ENCODE data around the gene CACNA1B. TPM values are rescaled to one million over a fixed set of nuclear protein-coding genes. Genes with fewer than 3 reads are reported as not detected.

CACNA1B gene
- total and polyA plus RNA-seq, 2 of the 4 experiments (the other 2 are of a cell fraction), result 0.02 TPM; not detected in 1

GRCh38 chr9:137945581-137945980, 68.0 kb downstream of the CACNA1B start:
- DNase-seq, result no peak
- Histone ChIP-seq H3K4me2 (ENCODE audit: low read depth, low read length) (no peak overlapping the region), H3K4me3 (ENCODE audit: insufficient read depth, low read depth, low read length) (no peak overlapping the region)

More at GRCh38 chr9:137945581-137945980, 68.0 kb downstream of the CACNA1B start:
- no peak overlapping the region for H3K56ac ChIP-seq (ENCODE audit: extremely low read depth, insufficient read depth, low read length)
- no peak overlapping the region for H2BK5ac ChIP-seq (ENCODE audit: low read depth, low read length, poor library complexity, severe bottlenecking)
- TF ChIP-seq SMC3 (IDR thresholded peaks at IDR 0.05; ENCODE audit: low read depth, low read length) (no peak), FOS (IDR thresholded peaks at IDR 0.05; ENCODE audit: low read depth, low read length) (no peak), BHLHE40 (IDR thresholded peaks at IDR 0.05; ENCODE audit: low read depth, low read length) (no peak), CHD1 (IDR thresholded peaks at IDR 0.05; ENCODE audit: low read depth, low read length) (no peak), RAD21 (IDR thresholded peaks at IDR 0.05; ENCODE audit: low read length) (no peak), MXI1 (IDR thresholded peaks at IDR 0.05; ENCODE audit: borderline replicate concordance, low read depth, low read length) (no peak), POLR2A (IDR thresholded peaks at IDR 0.05; ENCODE audit: low read depth, low read length) (no peak), MAZ (IDR thresholded peaks at IDR 0.05; ENCODE audit: borderline replicate concordance, low read depth, low read length) (no peak), CTCF (conservative IDR thresholded peaks at IDR 0.05; ENCODE audit: low read depth, low read length) (no peak), RCOR1 (IDR thresholded peaks at IDR 0.05; ENCODE audit: insufficient replicate concordance, low read length) (no peak), RFX5 (IDR thresholded peaks at IDR 0.05; ENCODE audit: low read depth, low read length) (no peak), MAFK (IDR thresholded peaks at IDR 0.05; ENCODE audit: low read depth, low read length) (no peak), ELK1 (IDR thresholded peaks at IDR 0.05; ENCODE audit: borderline replicate concordance, low read depth, low read length) (no peak), CEBPB (IDR thresholded peaks at IDR 0.05; ENCODE audit: low read depth, low read length) (no peak), USF2 (IDR thresholded peaks at IDR 0.05; ENCODE audit: low read depth, low read length) (no peak)
- no peak overlapping the region for H2BK20ac ChIP-seq (ENCODE audit: low read depth, low read length)
- in situ Hi-C loops (cut with MboI; ENCODE audit: low sequenced_read_pairs), result no loop called here
- H3K4ac ChIP-seq (ENCODE audit: low read depth, low read length), result no peak overlapping the region
- H4K20me1 ChIP-seq (ENCODE audit: insufficient read depth, low read length), result no peaks in the 10 kb centered on the region
- CTCF ChIA-PET, result no interaction called here
- no peak overlapping the region for H2BK15ac ChIP-seq (ENCODE audit: low read depth, low read length)
- peaks cover 44% of the 10 kb centered on the region for H3K9me3 ChIP-seq (ENCODE audit: control insufficient read depth, insufficient read depth, low read length)
- no peaks in the 10 kb centered on the region for H3K36me3 ChIP-seq (ENCODE audit: control insufficient read depth, insufficient read depth, low read length)
- no peaks in the 10 kb centered on the region for H3K27me3 ChIP-seq (ENCODE audit: control insufficient read depth, insufficient read depth, low read length)
- no peak overlapping the region for H3K14ac ChIP-seq (replicated peaks; ENCODE audit: low read depth, low read length)
- H2AFZ ChIP-seq (replicated peaks; ENCODE audit: low read length, poor library complexity), result no peak overlapping the region
- H2AK9ac ChIP-seq (replicated peaks; ENCODE audit: low read depth, low read length, poor library complexity), result no peak overlapping the region
- H4K91ac ChIP-seq (ENCODE audit: insufficient read depth, low read depth, low read length), result no peak overlapping the region
- H3K27ac ChIP-seq (ENCODE audit: insufficient read depth, low read length), result no peak overlapping the region
- no peak overlapping the region for H4K5ac ChIP-seq (ENCODE audit: low read depth, low read length)
- dilution Hi-C loops (cut with HindIII; ENCODE audit: low sequenced_read_pairs, unreplicated experiment), result no loop called here
- no peak overlapping the region for H4K8ac ChIP-seq (ENCODE audit: low read depth in 2 of 2, low read length in 2 of 2)
- no peak overlapping the region for H3K23ac ChIP-seq (ENCODE audit: low read depth, low read length)
- no CpG with 5 or more reads among the region's 4 CpGs for whole genome bisulfite sequencing, 2 experiments (ENCODE audit: extremely low coverage in 2 of 2, insufficient read length in 1 of 2)
- no peaks in the 10 kb centered on the region for H3K79me1 ChIP-seq (ENCODE audit: low read depth in 1 of 2, low read length in 2 of 2)
- H2BK120ac ChIP-seq (ENCODE audit: low read depth, low read length), result no peak overlapping the region
- no TSS peak for BruUV-seq (replicated peaks)
- no peaks in the 10 kb centered on the region for H3K4me1 ChIP-seq (ENCODE audit: control insufficient read depth, insufficient read depth, low read length)
- H2AK5ac ChIP-seq (ENCODE audit: low read depth, low read length), result no peak overlapping the region
- ATAC-seq (ENCODE audit: low read depth), result no peak
- intact Hi-C loops (cut with micrococcal nuclease), result no loop called here
- no peak overlapping the region for H3K18ac ChIP-seq (ENCODE audit: low read depth, low read length)
- H3K9me1 ChIP-seq (ENCODE audit: insufficient read depth, low read length), result no peaks in the 10 kb centered on the region
- H3K9ac ChIP-seq (ENCODE audit: low read depth, low read length), result no peak overlapping the region
- POLR2A ChIA-PET (ENCODE audit: unreplicated experiment), result no interaction called here

Measured in IMR-90 (cell line).